Measurements from ENCODE around the gene CTNNA3. TPM values are rescaled to one million over a fixed set of nuclear protein-coding genes. Genes with fewer than 3 reads are reported as not detected.

The CTNNA3 gene
- total RNA-seq, 2 donors from 2014 or later: under 0.01 to 0.33 TPM

GRCh38 chr10:66719483-66719882 is 976.5 kb downstream of the CTNNA3 start:
- H3K27ac ChIP-seq: no peak overlapping the region
- DNase-seq: no peak
- H3K4me3 ChIP-seq: no peak overlapping the region
- ATAC-seq: no peak
- no peak for TF ChIP-seq CTCF (IDR thresholded peaks at IDR 0.05)
- no peak for TF ChIP-seq POLR2A (IDR thresholded peaks at IDR 0.05)
- H3K4me1 ChIP-seq: no peaks in the 10 kb centered on the region
- H3K9me3 ChIP-seq: no peaks in the 10 kb centered on the region
- no peaks in the 10 kb centered on the region for H3K36me3 ChIP-seq (replicated peaks in 1 of 2; ENCODE audit: insufficient read depth in 1 of 2, low read depth in 2 of 2)
- WGBS, 2 donors: 52 to 73% methylated on average over 1 of the region's 1 CpG
- H3K27me3 ChIP-seq: no peaks in the 10 kb centered on the region
- intact Hi-C loops (cut with DNase I): no loop called here

GRCh38 chr10:66717231-66717981 is 978.6 kb downstream of the CTNNA3 start:
- TF ChIP-seq CTCF (IDR thresholded peaks at IDR 0.05) (no peak), POLR2A (IDR thresholded peaks at IDR 0.05) (no peak)
- ATAC-seq: no peak
- Histone ChIP-seq H3K27me3 (no peaks in the 10 kb centered on the region), H3K27ac (no peak overlapping the region), H3K4me1 (no peaks in the 10 kb centered on the region), H3K36me3 (replicated peaks in 1 of 2; ENCODE audit: insufficient read depth in 1 of 2, low read depth in 2 of 2) (no peaks in the 10 kb centered on the region), H3K9me3 (no peaks in the 10 kb centered on the region), H3K4me3 (no peak overlapping the region)
- intact Hi-C loops (cut with DNase I): no loop called here
- no peak for DNase-seq
- 33 to 40% methylated on average over 8 of the region's 8 CpGs for WGBS, 2 donors

- WGBS, 2 donors: 52 to 57% methylated on average over 1 of the region's 1 CpG
- ATAC-seq: no peak
- TF ChIP-seq CTCF (IDR thresholded peaks at IDR 0.05): no peak
- no peak for TF ChIP-seq POLR2A (IDR thresholded peaks at IDR 0.05)
- no peak overlapping the region for H3K4me3 ChIP-seq
- H3K27me3 ChIP-seq: no peaks in the 10 kb centered on the region
- DNase-seq: no peak
- intact Hi-C loops (cut with DNase I): no loop called here
- H3K27ac ChIP-seq: no peak overlapping the region
- no peaks in the 10 kb centered on the region for H3K4me1 ChIP-seq
- H3K9me3 ChIP-seq: no peaks in the 10 kb centered on the region
- no peaks in the 10 kb centered on the region for H3K36me3 ChIP-seq (replicated peaks in 1 of 2; ENCODE audit: insufficient read depth in 1 of 2, low read depth in 2 of 2)
These were observed 981.3 kb downstream of the CTNNA3 start for GRCh38 chr10:66714741-66715140.

GRCh38 chr10:66713387-66713786 is 982.6 kb downstream of the CTNNA3 start:
- 67 to 71% methylated on average over 1 of the region's 1 CpG for WGBS, 2 donors
- no peak overlapping the region for H3K4me3 ChIP-seq
- DNase-seq (no peak), ATAC-seq (no peak)
- no peak overlapping the region for H3K27ac ChIP-seq
- H3K27me3 ChIP-seq: no peaks in the 10 kb centered on the region
- no peak for TF ChIP-seq POLR2A (IDR thresholded peaks at IDR 0.05)
- TF ChIP-seq CTCF (IDR thresholded peaks at IDR 0.05): no peak
- no peaks in the 10 kb centered on the region for H3K4me1 ChIP-seq
- H3K36me3 ChIP-seq (replicated peaks in 1 of 2; ENCODE audit: insufficient read depth in 1 of 2, low read depth in 2 of 2): no peaks in the 10 kb centered on the region
- intact Hi-C loops (cut with DNase I): no loop called here
- no peaks in the 10 kb centered on the region for H3K9me3 ChIP-seq

- Histone ChIP-seq H3K4me3 (no peak overlapping the region), H3K9me3 (no peaks in the 10 kb centered on the region), H3K27ac (no peak overlapping the region), H3K4me1 (no peaks in the 10 kb centered on the region), H3K27me3 (no peaks in the 10 kb centered on the region), H3K36me3 (replicated peaks in 1 of 2; ENCODE audit: insufficient read depth in 1 of 2, low read depth in 2 of 2) (no peaks in the 10 kb centered on the region)
- WGBS, 2 donors: 90 to 91% methylated on average over 1 of the region's 1 CpG
- TF ChIP-seq POLR2A (IDR thresholded peaks at IDR 0.05) (no peak), CTCF (IDR thresholded peaks at IDR 0.05) (no peak)
- intact Hi-C loops (cut with DNase I): no loop called here
- no peak for ATAC-seq
- no peak for DNase-seq
These were observed 997.9 kb downstream of the CTNNA3 start for GRCh38 chr10:66698069-66698468.
